HCT116 (cell line): ENCODE measurements around the gene AP3S1. TPM values are rescaled to one million over a fixed set of nuclear protein-coding genes. Genes with fewer than 3 reads are reported as not detected.

ENCODE experiments used
- ATAC-seq: fragments of 200-7000 bp; cut with Tn5 transposase; 2 replicates; pipeline ENCODE4 v1.9.1; 2020; ENCODE audit warnings: mild to moderate bottlenecking, moderate library complexity
- BruUV-seq: library from RNA; stranded (reverse); fragments of 400-500 nt; replicated peaks from 2 replicates; lab custom pipeline; 2021; lab: Mats Ljungman, UMichigan
- CTCF ChIA-PET: fragments of 300-600 bp; sonication (Branson Sonifier 250); formaldehyde crosslinking; loops from one replicate; lab custom pipeline; 2021; ENCODE audit warnings: antibody characterized with exemption; lab: Charles Lee
- POLR2A ChIA-PET: fragments of 300-600, 350-600 bp; sonication (Branson Sonifier 250); formaldehyde crosslinking; loops from one replicate; lab custom pipeline; 2021; ENCODE audit warnings: antibody characterized with exemption; lab: Charles Lee
- RAD21 ChIA-PET, 2 experiments: fragments of 300-600 bp; sonication (Branson Sonifier 250); formaldehyde crosslinking; loops; one replicate each; lab custom pipeline; 2023; ENCODE audit warnings: low total read pairs in 2 of 2; ENCODE audit not compliant: uncharacterized antibody in 2 of 2, unreplicated experiment in 2 of 2, low non-redundant PET in 1 of 2; lab: Charles Lee
- DNase-seq: peaks from one replicate; pipeline ENCODE4 v3.0.0-alpha.2; 2010; ENCODE audit warnings: low read depth, low spot score
- H2AFZ ChIP-seq: fragments of 200-600 bp; shearing (Covaris generic), sonication (generic); 2 replicates; pipeline ENCODE4 v1.6.1; 2017; ENCODE audit warnings: low read depth, mixed run types, mixed read lengths, antibody characterized with exemption, low read length; ENCODE audit not compliant: poor library complexity, severe bottlenecking
- H3K27ac ChIP-seq: 2 replicates; pipeline ENCODE4 v1.5.1; 2012; ENCODE audit warnings: low read depth, low read length
- H3K27me3 ChIP-seq: fragments of 200-600 bp; sonication (generic); 2 replicates; pipeline ENCODE4 v1.6.1; 2016; ENCODE audit warnings: mixed run types, low read length, mixed read lengths; ENCODE audit not compliant: insufficient read depth
- H3K36me3 ChIP-seq, 2 experiments: fragments of 200-500 bp in 1 of 2; fragments of 200-600 bp in 1 of 2; sonication (Bioruptor generic) in 1 of 2; sonication (generic) in 1 of 2; 2 replicates each; pipeline versions ENCODE4 v1.5.1 to v1.6.1; 2014 to 2016; ENCODE audit warnings: low read length in 2 of 2, inconsistent platforms in 1 of 2, mixed read lengths in 1 of 2, mixed run types in 1 of 2; ENCODE audit not compliant: insufficient read depth in 2 of 2, control insufficient read depth in 1 of 2
- H3K4me1 ChIP-seq, 2 experiments: fragments of 200-600 bp in 1 of 2; sonication (generic) in 1 of 2; 2 replicates each; pipeline versions ENCODE4 v1.5.1 to v1.6.1; 2012 to 2017; ENCODE audit warnings: low read length in 2 of 2, inconsistent platforms in 1 of 2, mild to moderate bottlenecking in 1 of 2, mixed read lengths in 1 of 2, mixed run types in 1 of 2, moderate library complexity in 1 of 2; ENCODE audit not compliant: insufficient read depth in 2 of 2, control insufficient read depth in 1 of 2
- H3K4me2 ChIP-seq: fragments of 200-600 bp; sonication (generic); 2 replicates; pipeline ENCODE4 v1.6.1; 2017; ENCODE audit warnings: mixed run types, low read length, mixed read lengths
- H3K4me3 ChIP-seq, 2 experiments: fragments of 200-600 bp in 1 of 2; sonication (generic) in 1 of 2; replicated peaks in 1 of 2; 2 replicates each; pipeline ENCODE4 v1.5.1; 2011 to 2016; ENCODE audit warnings: low read length in 2 of 2, control low read depth in 1 of 2, low read depth in 1 of 2, mild to moderate bottlenecking in 1 of 2, mixed read lengths in 1 of 2, mixed run types in 1 of 2
- H3K79me2 ChIP-seq: fragments of 200-600 bp; sonication (generic); 2 replicates; pipeline ENCODE4 v1.6.1; 2017; ENCODE audit warnings: mild to moderate bottlenecking, mixed run types, low read length, moderate library complexity, mixed read lengths; ENCODE audit not compliant: insufficient read depth
- H3K9ac ChIP-seq: fragments of 200-600 bp; sonication (generic); 2 replicates; pipeline ENCODE4 v1.6.1; 2016; ENCODE audit warnings: low read length, mixed read lengths
- H3K9me2 ChIP-seq: fragments of 200-600 bp; sonication (generic), shearing (Covaris generic); 2 replicates; pipeline ENCODE4 v1.6.1; 2017; ENCODE audit warnings: mixed run types, mild to moderate bottlenecking, moderate library complexity; ENCODE audit not compliant: insufficient read depth
- H3K9me3 ChIP-seq, 2 experiments: fragments of 200-500 bp in 1 of 2; fragments of 200-600 bp in 1 of 2; sonication (Bioruptor generic) in 1 of 2; sonication (generic) in 1 of 2; 2 replicates each; pipeline ENCODE4 v1.6.1; 2014 to 2017; ENCODE audit warnings: low read length in 2 of 2, mixed read lengths in 2 of 2, inconsistent platforms in 1 of 2, low read depth in 1 of 2, mild to moderate bottlenecking in 1 of 2, mixed run types in 1 of 2, moderate library complexity in 1 of 2; ENCODE audit not compliant: control insufficient read depth in 1 of 2, insufficient read depth in 1 of 2
- H4K20me1 ChIP-seq: fragments of 200-600 bp; sonication (generic), shearing (Covaris generic); 2 replicates; pipeline ENCODE4 v1.6.1; 2017; ENCODE audit warnings: mixed run types, mild to moderate bottlenecking, moderate library complexity; ENCODE audit not compliant: insufficient read depth
- ATF3 ChIP-seq: IDR thresholded peaks from 2 replicates; pipeline ENCODE4 v1.6.1; 2012
- CBX3 ChIP-seq: IDR thresholded peaks from 2 replicates; pipeline ENCODE4 v1.6.1; 2012; ENCODE audit warnings: low read depth
- EGR1 ChIP-seq: IDR thresholded peaks from 2 replicates; pipeline ENCODE4 v1.6.1; 2012; ENCODE audit warnings: low read depth
- ELF1 ChIP-seq: IDR thresholded peaks from 2 replicates; pipeline ENCODE4 v1.6.1; 2012; ENCODE audit warnings: low read depth, borderline replicate concordance
- EZH2phosphoT487 ChIP-seq: fragments of 200-600 bp; IDR thresholded peaks from 2 replicates; pipeline ENCODE4 v1.6.1; 2018; ENCODE audit warnings: antibody characterized with exemption, borderline replicate concordance
- JUND ChIP-seq: IDR thresholded peaks from 2 replicates; pipeline ENCODE4 v1.6.1; 2012
- MAX ChIP-seq: IDR thresholded peaks from 2 replicates; pipeline ENCODE4 v1.6.1; 2012
- POLR2A ChIP-seq: IDR thresholded peaks from 2 replicates; pipeline ENCODE4 v1.7.0; 2011; ENCODE audit warnings: borderline replicate concordance; ENCODE audit not compliant: insufficient read depth, insufficient read length; ENCODE audit errors: extremely low read depth
- SIN3A ChIP-seq: IDR thresholded peaks from 2 replicates; pipeline ENCODE4 v1.6.1; 2012; ENCODE audit warnings: low read depth
- SP1 ChIP-seq: IDR thresholded peaks from 2 replicates; pipeline ENCODE4 v1.6.1; 2012; ENCODE audit warnings: low read depth
- SRF ChIP-seq: IDR thresholded peaks from 2 replicates; pipeline ENCODE4 v1.6.1; 2012; ENCODE audit warnings: low read depth
- TCF7L2 ChIP-seq: IDR thresholded peaks from 2 replicates; pipeline ENCODE4 v1.7.0; 2011; ENCODE audit warnings: borderline replicate concordance, inconsistent platforms; ENCODE audit not compliant: insufficient read depth, insufficient read length; ENCODE audit errors: extremely low read depth
- ZBTB33 ChIP-seq: IDR thresholded peaks from 2 replicates; pipeline ENCODE4 v1.6.1; 2011; ENCODE audit warnings: mild to moderate bottlenecking, low read length, moderate library complexity; ENCODE audit not compliant: insufficient replicate concordance; ENCODE audit errors: extremely low read depth
- intact Hi-C: fragments of 100-400 bp; cut with micrococcal nuclease; formaldehyde crosslinking; loops from 2 replicates; pipeline ENCODE4 v1.10.0; 2022
- total RNA-seq: library from RNA; stranded (reverse); gene quantifications from one replicate; pipeline ENCODE4 v1.2.1, GENCODE V29; 2021; ENCODE audit not compliant: unreplicated experiment
- TF ChIP-seq, protein P1 (sequence below), 3 experiments: fragments of 200-600 bp in 1 of 3; sonication (generic) in 1 of 3; IDR thresholded peaks in 2 of 3; conservative IDR thresholded peaks in 1 of 3; 2 replicates each; pipeline ENCODE4 v1.5.1; 2012 to 2017; ENCODE audit warnings: low read depth in 2 of 3, low read length in 2 of 3, antibody characterized with exemption in 1 of 3, borderline replicate concordance in 1 of 3, control low read depth in 1 of 3, mild to moderate bottlenecking in 1 of 3, mixed read lengths in 1 of 3, mixed run types in 1 of 3, moderate library complexity in 1 of 3; ENCODE audit not compliant: insufficient read depth in 1 of 3

The AP3S1 gene
- total RNA-seq, 1 experiment from 2014 or later = 432 TPM

- BruUV-seq = no TSS peak
These were observed 29.4 kb upstream of the AP3S1 start for GRCh38 chr5:115812372-115812771.

GRCh38 chr5:115813719-115814118 is 28.0 kb upstream of the AP3S1 start:
- intact Hi-C loops = no loop called here
- no peak overlapping the region for H3K4me2 ChIP-seq
- TF ChIP-seq CBX3 (no peak), EGR1 (no peak), ELF1 (no peak), EZH2phosphoT487 (no peak), TCF7L2 (no peak), MAX (no peak), ZBTB33 (no peak), ATF3 (no peak)

More at GRCh38 chr5:115812372-115812771, 29.4 kb upstream of the AP3S1 start:
- Histone ChIP-seq H3K9ac (no peak overlapping the region), H2AFZ (no peak overlapping the region), H4K20me1 (no peaks in the 10 kb centered on the region), H3K79me2 (no peaks in the 10 kb centered on the region), H3K4me2 (no peak overlapping the region), H3K4me3 (no peak overlapping the region), H3K4me1 (peaks cover 0 to 4% of the 10 kb centered on the region in 2 experiments; a peak in 2 of 4 replicates), H3K27me3 (no peaks in the 10 kb centered on the region), H3K36me3 (no peaks in the 10 kb centered on the region), H3K27ac (no peak overlapping the region), H3K9me3 (no peaks in the 10 kb centered on the region)
- ChIA-PET POLR2A (no interaction called here), RAD21 (interaction anchor here in 1 of 2 experiments (0.7 kb wide), 1 partner anchor 47 kb away, joined by 4 read pairs; no protein-coding TSS in a partner anchor), CTCF (no interaction called here)
- intact Hi-C loops = no loop called here
- DNase-seq = no peak
- TF ChIP-seq JUND = no peak
- TF ChIP-seq SRF = no peak
- TF ChIP-seq, protein P1, sequence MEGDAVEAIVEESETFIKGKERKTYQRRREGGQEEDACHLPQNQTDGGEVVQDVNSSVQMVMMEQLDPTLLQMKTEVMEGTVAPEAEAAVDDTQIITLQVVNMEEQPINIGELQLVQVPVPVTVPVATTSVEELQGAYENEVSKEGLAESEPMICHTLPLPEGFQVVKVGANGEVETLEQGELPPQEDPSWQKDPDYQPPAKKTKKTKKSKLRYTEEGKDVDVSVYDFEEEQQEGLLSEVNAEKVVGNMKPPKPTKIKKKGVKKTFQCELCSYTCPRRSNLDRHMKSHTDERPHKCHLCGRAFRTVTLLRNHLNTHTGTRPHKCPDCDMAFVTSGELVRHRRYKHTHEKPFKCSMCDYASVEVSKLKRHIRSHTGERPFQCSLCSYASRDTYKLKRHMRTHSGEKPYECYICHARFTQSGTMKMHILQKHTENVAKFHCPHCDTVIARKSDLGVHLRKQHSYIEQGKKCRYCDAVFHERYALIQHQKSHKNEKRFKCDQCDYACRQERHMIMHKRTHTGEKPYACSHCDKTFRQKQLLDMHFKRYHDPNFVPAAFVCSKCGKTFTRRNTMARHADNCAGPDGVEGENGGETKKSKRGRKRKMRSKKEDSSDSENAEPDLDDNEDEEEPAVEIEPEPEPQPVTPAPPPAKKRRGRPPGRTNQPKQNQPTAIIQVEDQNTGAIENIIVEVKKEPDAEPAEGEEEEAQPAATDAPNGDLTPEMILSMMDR (IDR thresholded peaks at IDR 0.05 in 2 of 3, conservative IDR thresholded peaks at IDR 0.05 in 1 of 3; ENCODE audit: borderline replicate concordance in 1 of 3, insufficient read depth in 1 of 3, low read depth in 2 of 3, low read length in 2 of 3) = no peak
- TF ChIP-seq ELF1 = no peak
- TF ChIP-seq TCF7L2 = no peak
- TF ChIP-seq POLR2A = no peak
- TF ChIP-seq SP1 = no peak
- no peak for TF ChIP-seq EZH2phosphoT487
- no peak for TF ChIP-seq SIN3A
- TF ChIP-seq, all 23 proteins: peak for 0
- no peaks in the 10 kb centered on the region for H3K9me2 ChIP-seq
- no peak for ATAC-seq

More at GRCh38 chr5:115813719-115814118, 28.0 kb upstream of the AP3S1 start:
- no peaks in the 10 kb centered on the region for H3K9me2 ChIP-seq
- BruUV-seq = no TSS peak
- no peak overlapping the region for H3K4me3 ChIP-seq
- POLR2A ChIA-PET = no interaction called here
- H2AFZ ChIP-seq = no peak overlapping the region
- CTCF ChIA-PET = no interaction called here
- no peak overlapping the region for H3K9ac ChIP-seq
- no peaks in the 10 kb centered on the region for H3K36me3 ChIP-seq
- ATAC-seq = no peak
- no peaks in the 10 kb centered on the region for H3K4me1 ChIP-seq
- no peak overlapping the region for H3K27ac ChIP-seq
- H3K27me3 ChIP-seq = no peaks in the 10 kb centered on the region
- no peaks in the 10 kb centered on the region for H3K79me2 ChIP-seq
- DNase-seq = no peak
- RAD21 ChIA-PET = no interaction called here
- H3K9me3 ChIP-seq = no peaks in the 10 kb centered on the region
- no peaks in the 10 kb centered on the region for H4K20me1 ChIP-seq
